Spleen (tissue), 7 donors: ENCODE measurements around the gene ZNF222.

Experiments
- POLR2AphosphoS5 ChIP-seq, 3 donors: sonication (generic); formaldehyde crosslinking; IDR thresholded peaks; one replicate each; pipeline ENCODE4 v1.5.1; 2017; ENCODE audit warnings: antibody characterized with exemption in 3 of 3
- TF ChIP-seq, protein P1 (sequence below), 11 experiments: fragments of 200-600 bp in 7 of 11; fragments of 450-650 bp in 4 of 11; sonication (generic) in 4 of 11; IDR thresholded peaks in 8 of 11; conservative IDR thresholded peaks in 3 of 11; 1 replicate in 7 of 11; 2 replicates in 4 of 11; pipeline versions ENCODE4 v1.4.0 to v1.8.0; 2016 to 2021; ENCODE audit warnings: antibody characterized with exemption in 11 of 11, inconsistent platforms in 4 of 11, mild to moderate bottlenecking in 1 of 11
- donor health status: DM: no; HTN: no; CAD: no; lungs with moderate emphysema.
- donor health status: DM: no; HTN: no; CAD: no.
- donor health status: DM: no; HTN: no; CAD: no.

DNA sequence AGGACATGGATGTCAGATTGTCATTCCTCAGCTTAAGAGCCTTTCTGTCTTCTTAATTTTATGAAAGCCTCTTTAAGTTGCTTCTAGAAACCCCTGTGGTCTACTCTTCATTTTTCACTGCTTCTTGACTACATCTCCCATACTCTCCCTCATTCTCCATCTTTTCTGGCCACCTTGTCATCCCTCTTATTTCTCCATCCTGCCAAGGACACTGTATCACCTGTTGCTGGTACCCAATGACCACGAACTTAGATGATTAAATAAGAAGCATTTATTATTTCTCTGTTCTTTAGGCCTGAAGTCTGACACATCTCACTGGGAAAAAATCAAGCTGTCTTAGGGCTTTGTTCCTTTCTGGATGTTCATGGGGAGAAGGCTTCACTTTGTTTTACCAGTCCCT is 35.9 kb downstream of the ZNF222 start:
- TF ChIP-seq POLR2AphosphoS5 (IDR thresholded peaks at IDR 0.05), result no peak
- TF ChIP-seq, protein P1, sequence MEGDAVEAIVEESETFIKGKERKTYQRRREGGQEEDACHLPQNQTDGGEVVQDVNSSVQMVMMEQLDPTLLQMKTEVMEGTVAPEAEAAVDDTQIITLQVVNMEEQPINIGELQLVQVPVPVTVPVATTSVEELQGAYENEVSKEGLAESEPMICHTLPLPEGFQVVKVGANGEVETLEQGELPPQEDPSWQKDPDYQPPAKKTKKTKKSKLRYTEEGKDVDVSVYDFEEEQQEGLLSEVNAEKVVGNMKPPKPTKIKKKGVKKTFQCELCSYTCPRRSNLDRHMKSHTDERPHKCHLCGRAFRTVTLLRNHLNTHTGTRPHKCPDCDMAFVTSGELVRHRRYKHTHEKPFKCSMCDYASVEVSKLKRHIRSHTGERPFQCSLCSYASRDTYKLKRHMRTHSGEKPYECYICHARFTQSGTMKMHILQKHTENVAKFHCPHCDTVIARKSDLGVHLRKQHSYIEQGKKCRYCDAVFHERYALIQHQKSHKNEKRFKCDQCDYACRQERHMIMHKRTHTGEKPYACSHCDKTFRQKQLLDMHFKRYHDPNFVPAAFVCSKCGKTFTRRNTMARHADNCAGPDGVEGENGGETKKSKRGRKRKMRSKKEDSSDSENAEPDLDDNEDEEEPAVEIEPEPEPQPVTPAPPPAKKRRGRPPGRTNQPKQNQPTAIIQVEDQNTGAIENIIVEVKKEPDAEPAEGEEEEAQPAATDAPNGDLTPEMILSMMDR (IDR thresholded peaks at IDR 0.05 in 8 of 11, conservative IDR thresholded peaks at IDR 0.05 in 3 of 11), result no peak
